A549 (cell line): ENCODE data around the gene RPS21.

Experiments
- CBX2 ChIP-seq: fragments of 200-600 bp; sonication (generic); IDR thresholded peaks from 2 replicates; pipeline ENCODE4 v1.6.1; 2016; ENCODE audit warnings: low read depth, mild to moderate bottlenecking, borderline replicate concordance
- CTCF ChIP-seq: fragments of >200 bp; sonication (Bioruptor Twin); formaldehyde crosslinking; IDR thresholded peaks from 3 replicates; pipeline ENCODE4 v1.5.1; 2016
- GATA3 ChIP-seq: IDR thresholded peaks from 2 replicates; pipeline ENCODE4 v1.6.1; 2012; ENCODE audit warnings: borderline replicate concordance
- JUNB ChIP-seq: fragments of >200 bp; sonication (Bioruptor Twin); formaldehyde crosslinking; IDR thresholded peaks from 2 replicates; pipeline ENCODE4 v1.6.1; 2016
- MAX ChIP-seq: IDR thresholded peaks from 2 replicates; pipeline ENCODE4 v1.6.1; 2012
- MYC ChIP-seq: IDR thresholded peaks from 2 replicates; pipeline ENCODE4 v1.6.1; 2012; ENCODE audit warnings: mild to moderate bottlenecking, inconsistent platforms, low read length, improper control_type of control experiment, borderline replicate concordance
- POLR2A ChIP-seq: IDR thresholded peaks from 2 replicates; pipeline ENCODE4 v1.6.1; 2012; ENCODE audit warnings: mild to moderate bottlenecking, low read length
- RAD21 ChIP-seq, 2 experiments: fragments of >200 bp in 1 of 2; sonication (Bioruptor Twin) in 1 of 2; formaldehyde crosslinking in 1 of 2; IDR thresholded peaks in 1 of 2; conservative IDR thresholded peaks in 1 of 2; 2 replicates in 1 of 2; 3 replicates in 1 of 2; pipeline ENCODE4 v1.6.1; 2012 to 2018; ENCODE audit warnings: inconsistent platforms in 1 of 2
- RNF2 ChIP-seq: fragments of 200-600 bp; sonication (generic); IDR thresholded peaks from 2 replicates; pipeline ENCODE4 v1.6.1; 2016; ENCODE audit warnings: low read depth, mild to moderate bottlenecking, antibody characterized with exemption, moderate library complexity, borderline replicate concordance
- SMC3 ChIP-seq: fragments of >200 bp; sonication (Bioruptor Twin); formaldehyde crosslinking; IDR thresholded peaks from 3 replicates; pipeline ENCODE4 v1.6.1; 2018; ENCODE audit warnings: inconsistent platforms
- SREBF2 ChIP-seq: fragments of 450-650 bp; IDR thresholded peaks from 2 replicates; pipeline ENCODE4 v1.6.1; 2014; ENCODE audit warnings: mild to moderate bottlenecking, moderate library complexity
- USF2 ChIP-seq: fragments of 450-650 bp; IDR thresholded peaks from 2 replicates; pipeline ENCODE4 v1.6.1; 2014; ENCODE audit warnings: antibody characterized with exemption

- TF ChIP-seq USF2 (no peak), MAX (no peak), SREBF2 (no peak), CTCF (no peak), SMC3 (no peak), POLR2A (no peak), RNF2 (no peak), GATA3 (no peak), MYC (no peak), JUNB (no peak), CBX2 (no peak), RAD21 (conservative IDR thresholded peaks at IDR 0.05 in 1 of 2, IDR thresholded peaks at IDR 0.05 in 1 of 2) (no peak)
Observed at GRCh38 chr20:62428396-62429295, 41.7 kb downstream of the RPS21 start.
